GM18519 (cell line): ENCODE results near the gene LEFTY2.
"Not testable (repeated sequence)": the region's sequence is repeated elsewhere in the genome, so short reads cannot be mapped to it uniquely, and the experiment has no call there.

ENCODE experiments used
- ATAC-seq: cut with Tn5 transposase; IDR thresholded peaks from one replicate; pipeline ENCODE4 v1.9.1; 2021; ENCODE audit warnings: mild to moderate bottlenecking, moderate library complexity; ENCODE audit not compliant: unreplicated experiment, low FRiP score

LEFTY2 gene, protein sequence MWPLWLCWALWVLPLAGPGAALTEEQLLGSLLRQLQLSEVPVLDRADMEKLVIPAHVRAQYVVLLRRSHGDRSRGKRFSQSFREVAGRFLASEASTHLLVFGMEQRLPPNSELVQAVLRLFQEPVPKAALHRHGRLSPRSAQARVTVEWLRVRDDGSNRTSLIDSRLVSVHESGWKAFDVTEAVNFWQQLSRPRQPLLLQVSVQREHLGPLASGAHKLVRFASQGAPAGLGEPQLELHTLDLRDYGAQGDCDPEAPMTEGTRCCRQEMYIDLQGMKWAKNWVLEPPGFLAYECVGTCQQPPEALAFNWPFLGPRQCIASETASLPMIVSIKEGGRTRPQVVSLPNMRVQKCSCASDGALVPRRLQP

DNA sequence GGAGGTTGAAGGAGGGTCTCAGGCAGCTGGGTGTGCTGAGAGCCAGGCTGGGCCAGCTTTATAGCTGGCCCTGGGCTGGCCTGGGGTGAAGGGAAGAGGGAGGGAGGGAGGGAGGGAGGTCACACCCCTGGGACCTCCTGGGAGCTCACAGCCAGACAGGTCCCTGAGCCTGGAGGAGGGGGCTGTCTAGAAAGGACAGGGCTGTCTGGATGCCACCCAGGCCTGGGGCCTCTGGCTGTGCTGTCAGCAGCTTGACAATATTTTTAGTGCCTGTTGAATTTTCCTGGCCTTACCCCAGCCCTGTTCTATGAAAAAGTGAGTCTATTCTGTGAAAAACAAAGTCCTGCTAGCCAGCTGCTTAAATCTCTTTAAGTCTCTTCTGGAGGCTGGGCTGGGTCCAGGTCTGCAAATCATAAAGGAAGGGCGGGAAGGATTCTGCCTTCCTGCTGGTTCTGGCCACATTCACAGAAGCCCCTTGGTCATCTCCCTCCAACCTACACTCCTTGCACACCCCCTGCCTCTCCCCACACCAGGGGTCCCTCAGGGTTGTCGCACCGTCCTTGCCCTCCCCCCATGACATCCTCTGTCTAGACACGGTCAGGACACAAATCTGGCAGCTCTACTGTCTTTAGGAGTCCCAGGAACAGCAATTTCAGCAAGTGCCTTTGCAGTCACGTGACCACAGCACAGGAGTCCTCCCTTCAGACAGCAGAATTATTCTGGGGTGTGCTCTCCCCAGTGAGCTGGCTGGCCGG lies at the start of gene LEFTY2:
Gene LEFTY2 (minus strand): TSS at position 34 of the 755 bp plus-strand sequence. CDS start 80 bp downstream, outside the sequence.
- no peak for ATAC-seq

DNA sequence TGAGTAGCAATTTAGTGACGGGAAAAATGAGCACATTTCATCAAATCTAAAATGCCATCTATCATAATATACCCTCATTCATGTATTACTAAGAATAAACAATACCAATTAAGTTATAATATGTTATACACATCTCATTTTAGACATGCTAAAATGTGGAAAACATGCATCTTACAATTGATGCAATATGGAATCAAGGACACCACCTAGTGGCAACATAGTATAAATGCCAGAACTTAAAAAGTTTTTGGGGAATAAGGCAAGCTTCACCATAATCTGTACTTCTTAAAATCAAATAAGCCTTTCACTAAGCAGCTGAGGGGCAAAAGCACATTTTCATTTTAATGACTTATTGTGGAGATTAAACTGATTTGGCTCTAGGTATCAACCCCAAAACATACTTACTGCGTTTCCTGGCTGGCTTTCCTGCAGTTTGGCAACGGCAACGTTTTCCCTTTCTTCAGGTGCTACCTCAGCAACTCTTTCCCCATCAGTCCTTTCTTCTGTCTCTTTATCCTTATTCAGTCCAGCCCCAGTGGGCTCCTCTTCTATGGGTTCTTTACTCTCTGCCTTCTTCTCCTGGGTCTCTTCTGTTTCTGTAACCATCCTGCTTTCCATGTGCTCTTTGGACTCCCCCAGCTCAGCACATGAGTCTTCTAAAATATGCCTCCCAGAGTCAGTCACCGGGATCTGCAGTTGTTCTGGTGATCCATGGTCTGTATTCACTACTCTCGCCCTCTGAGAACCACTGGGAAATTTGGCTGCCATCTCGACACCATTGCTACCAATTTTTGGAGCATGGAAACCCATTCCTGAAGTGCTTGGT lies 46.7 kb upstream of the LEFTY2 start:
- no peak for ATAC-seq

DNA sequence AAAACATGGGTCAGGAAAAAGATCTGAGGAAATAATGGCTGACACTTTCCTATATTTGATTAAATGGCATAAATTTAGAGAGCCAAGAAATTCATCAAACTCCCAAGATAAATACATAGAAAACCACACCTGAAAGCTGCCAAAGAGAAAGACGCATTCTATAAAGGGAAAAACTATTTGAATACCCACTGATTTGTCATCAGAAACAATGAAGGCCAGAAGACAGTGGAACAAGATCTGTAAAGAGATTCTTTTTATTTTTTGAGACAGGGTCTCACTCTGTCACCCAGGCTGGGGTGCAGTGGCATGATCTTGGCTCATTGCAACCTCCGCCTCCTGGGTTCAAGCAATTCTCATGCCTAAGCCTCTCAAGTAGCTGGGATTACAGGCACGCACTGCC lies 40.7 kb upstream of the LEFTY2 start:
- ATAC-seq, result no peak

DNA sequence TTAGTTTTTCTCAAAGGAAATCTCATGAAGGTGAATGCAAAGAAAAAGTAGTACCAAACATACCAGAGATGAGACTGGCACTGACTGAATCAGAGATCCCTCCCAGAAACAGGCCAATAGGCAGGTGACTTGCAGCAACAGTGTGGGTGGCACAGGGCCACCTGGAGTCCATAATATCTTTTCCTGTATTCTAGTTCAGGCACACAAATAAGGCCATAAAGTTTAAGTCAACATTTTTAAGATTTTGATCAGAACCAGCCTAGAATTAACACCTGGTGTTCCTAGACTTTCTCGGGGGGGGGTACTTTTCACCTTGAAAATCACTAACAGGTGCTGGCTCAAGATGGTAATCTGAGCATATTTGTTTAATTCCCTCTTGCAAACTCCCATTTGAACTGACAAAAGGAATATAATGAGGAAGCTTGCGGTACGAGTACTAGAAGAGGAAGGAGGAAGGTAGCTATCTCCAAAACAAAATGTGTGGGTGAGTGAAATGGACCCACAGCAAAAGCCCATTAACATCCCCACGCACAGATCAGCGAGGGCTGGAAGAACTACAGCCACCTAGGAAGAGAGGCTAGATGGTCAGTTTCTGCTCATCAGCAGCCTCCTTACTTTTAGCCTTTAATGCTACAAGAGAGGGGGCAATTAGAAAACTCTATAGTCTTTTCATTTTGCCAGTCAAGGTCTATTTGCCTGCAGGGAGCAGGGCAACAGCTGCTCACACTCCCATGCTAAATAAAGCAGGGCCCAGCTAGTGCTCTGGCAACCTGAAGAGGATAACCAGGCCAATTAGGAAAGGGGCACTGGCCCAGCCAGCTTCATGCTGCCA lies 39.2 kb upstream of the LEFTY2 start:
- ATAC-seq, result no peak

DNA sequence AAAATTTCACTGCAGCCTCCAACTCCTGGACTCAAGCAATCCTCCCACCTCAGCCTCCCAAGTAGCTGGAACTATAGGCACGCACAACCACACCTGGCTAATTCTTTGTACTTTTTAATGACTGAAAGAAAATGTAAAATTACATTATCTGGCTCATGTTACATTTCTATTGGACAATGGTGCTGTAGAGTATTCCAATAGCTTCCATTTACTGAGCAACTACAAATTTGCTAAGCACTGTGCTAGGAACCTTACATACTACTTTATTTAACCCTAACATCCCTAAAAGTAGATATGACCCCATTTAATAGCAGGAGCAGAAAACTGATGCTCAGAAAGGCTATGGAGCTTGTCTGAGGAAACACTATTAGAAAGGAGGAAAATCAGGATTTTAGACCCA lies 38.4 kb upstream of the LEFTY2 start:
- no peak for ATAC-seq

DNA sequence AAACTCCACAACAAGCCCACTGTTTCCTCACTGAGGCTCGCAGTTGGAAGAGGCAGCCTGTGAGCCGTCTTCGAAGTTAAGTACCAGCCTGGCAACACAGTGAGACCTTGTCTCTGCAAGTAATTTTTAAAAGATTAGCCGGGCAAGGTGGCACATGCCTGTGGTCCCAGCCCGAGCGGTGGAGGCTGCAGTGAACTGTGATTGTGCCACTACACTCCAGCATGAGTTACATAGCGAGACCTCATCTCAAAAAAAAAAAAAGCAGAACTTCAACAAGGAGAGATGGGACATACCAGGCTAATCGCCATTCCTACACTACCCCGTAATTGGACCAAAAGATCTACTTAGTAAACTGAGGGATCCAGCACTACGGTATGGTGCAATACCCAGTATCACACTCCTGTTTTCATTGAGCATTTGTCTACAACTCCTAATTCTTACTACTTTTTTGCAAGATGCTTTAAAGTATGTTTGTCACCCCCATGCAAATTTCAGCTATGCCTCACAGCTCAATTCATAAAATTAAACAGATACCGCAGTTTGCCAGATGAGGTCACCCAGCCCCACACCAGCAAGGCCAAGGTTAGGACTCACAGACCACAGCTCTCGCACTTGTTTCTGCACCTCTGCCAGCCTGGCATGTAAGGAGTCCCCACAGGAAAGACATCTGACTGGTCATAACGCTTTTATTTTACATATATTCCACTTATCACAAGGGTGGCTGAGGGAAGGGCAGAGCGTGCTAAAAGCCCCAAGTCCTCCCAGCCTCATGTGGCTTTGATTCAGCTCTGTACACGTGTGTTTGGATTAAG lies 37.1 kb upstream of the LEFTY2 start:
- peak; percentile 37 for ATAC-seq

DNA sequence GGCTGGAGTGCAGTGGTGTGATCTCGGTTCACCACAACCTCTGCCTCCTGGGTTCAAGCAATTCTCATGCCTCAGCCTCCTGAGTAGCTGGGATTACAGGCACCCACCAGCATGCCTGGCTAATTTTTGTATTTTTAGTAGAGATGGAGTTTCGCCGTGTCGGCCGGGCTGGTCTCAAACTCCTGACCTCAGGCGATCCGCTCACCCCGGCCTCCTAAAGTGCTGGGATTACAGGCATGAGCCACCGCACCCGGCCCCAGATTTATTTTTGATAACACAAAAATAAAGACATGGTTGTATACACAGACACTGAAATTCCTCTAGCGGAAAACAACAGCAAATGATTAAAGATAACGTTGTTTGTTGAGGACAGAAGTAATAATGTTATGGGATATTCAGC lies 34.1 kb upstream of the LEFTY2 start:
- not testable (repeated sequence) for ATAC-seq

DNA sequence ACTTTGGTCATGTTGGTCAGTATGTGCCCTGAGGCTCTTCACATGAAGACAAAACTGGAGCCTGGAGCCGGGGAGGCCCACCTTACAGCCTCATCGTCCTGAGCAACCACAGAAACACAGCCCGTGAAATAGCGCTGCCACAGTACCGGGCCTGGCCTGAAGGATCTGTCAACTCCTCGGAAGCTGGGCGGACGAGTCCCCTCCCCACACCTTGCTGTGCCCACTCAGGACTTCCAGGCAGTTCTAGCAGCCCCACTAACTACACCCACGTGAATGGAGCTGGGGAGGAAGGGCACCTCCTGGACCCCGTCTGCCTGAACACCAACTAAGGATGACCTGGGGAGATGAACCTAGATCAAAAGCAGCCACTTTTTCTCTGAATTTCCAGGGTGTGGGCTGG lies 33.4 kb upstream of the LEFTY2 start:
- no peak for ATAC-seq

DNA sequence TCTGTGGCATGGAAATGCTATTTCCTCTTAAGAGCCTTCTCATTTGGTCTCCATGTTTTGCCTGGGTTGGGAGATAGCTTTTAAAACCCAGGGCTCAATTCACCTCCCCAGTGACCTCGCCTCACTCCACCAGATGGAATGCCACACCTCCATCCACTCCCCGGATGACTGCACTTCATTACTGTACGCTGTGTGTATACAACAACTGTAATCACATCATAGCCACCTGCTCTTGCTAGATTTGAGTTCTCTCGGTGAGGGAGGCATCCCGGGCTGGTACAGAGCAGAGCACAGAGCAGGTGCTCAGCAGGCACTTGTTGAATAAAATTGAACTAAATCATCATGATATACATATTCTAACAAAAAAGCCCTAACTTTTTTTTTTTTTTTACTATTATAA lies 32.1 kb upstream of the LEFTY2 start:
- ATAC-seq, result no peak

DNA sequence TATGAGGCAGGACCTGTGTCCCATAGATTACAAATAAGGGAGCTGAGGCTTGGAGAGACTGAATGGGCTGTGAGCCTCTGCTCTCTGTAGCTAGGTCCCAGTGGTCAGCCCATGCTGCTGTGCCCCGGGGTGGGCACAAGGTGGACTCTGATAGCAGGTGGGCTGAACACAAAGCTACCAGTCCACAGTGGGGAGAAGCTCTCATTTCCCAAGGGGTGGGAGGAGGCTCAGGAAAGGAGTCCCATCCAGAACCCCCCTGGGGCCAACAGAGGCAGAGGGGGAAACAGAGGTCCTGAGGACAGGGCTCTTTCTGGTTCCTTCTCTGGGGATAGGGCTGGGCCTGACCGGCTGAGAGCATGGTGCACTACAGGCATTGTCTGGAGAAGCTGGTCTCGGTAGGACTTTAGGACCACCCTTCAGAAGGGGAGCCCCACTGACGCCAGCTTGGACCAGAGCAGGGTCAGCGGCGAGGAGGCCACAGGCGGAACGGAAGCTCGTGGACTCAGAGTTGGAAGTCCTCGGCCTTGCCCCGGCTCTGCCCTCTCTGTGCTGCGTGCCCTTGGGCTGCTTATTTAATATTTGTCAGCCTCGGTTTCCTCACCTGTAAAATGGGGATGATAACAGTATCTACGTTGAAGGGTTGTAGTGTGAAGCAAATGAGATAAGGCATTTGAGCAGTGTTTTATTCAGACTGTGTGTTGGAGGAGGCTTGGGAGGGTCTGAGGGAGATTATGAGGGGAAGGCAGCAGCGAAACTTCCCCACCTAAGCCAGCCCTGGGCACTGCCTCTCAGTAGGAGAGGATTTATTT lies 31.5 kb upstream of the LEFTY2 start:
- ATAC-seq, result no peak

DNA sequence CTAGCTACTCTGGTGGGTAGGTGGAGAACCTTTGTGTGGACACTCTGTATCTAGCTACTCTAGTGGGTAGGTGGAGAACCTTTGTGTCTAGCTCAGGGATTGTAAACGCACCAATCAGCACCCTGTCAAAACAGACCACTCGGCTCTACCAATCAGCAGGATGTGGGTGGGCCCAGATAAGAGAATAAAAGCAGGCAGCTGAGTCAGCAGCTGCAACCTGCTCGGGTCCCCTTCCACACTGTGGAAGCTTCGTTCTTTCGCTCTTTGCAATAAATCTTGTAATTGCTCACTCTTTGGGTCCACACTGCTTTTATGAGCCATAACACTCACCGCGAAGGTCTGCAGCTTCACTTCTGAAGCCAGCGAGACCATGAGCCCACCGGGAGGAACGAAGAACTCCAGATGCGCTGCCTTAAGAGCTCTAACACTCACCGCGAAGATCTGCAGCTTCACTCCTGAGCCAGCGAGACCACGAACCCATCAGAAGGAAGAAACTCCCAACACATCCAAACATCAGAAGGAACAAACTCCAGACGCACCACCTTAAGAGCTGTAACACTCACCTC lies 29.7 kb upstream of the LEFTY2 start:
- ATAC-seq, result not testable (repeated sequence)

DNA sequence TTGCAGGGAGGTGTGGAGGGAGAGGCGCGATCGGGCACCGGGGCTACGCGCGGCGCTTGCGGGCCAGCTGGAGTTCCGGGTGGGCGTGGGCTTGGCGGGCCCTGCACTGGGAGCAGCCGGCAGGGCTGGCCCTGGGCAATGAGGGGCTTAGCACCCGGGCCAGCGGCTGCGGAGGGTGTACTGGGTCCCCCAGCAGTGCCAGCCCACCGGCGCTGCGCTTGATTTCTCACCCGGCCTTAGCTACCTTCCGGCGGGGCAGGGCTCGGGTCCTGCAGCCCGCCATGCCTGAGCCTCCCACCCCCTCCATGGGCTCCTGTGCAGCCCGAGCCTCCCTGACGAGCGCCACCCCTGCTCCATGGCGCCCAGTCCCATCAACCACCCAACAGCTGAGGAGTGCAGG lies 28.7 kb upstream of the LEFTY2 start:
- ATAC-seq, result not testable (repeated sequence)

DNA sequence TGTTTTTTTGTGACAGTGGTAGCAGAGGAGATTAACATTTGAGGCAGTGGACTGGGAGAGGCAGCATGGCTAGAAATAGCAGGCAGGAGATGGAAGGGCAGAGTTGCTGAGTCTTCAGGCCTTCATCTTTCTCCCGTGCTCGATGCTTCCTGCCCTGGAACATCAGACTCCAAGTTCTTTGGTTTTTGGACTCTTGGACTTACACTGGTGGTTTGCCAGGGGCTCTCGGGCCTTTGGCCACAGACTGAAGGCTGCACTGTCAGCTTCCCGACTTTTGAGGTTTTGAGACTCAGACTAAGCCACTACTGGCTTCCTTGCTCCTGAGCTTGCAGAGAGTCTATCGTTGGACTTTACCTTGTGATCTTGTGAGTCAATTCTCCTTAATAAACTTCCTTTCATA lies 24.2 kb upstream of the LEFTY2 start:
- ATAC-seq, result no peak

DNA sequence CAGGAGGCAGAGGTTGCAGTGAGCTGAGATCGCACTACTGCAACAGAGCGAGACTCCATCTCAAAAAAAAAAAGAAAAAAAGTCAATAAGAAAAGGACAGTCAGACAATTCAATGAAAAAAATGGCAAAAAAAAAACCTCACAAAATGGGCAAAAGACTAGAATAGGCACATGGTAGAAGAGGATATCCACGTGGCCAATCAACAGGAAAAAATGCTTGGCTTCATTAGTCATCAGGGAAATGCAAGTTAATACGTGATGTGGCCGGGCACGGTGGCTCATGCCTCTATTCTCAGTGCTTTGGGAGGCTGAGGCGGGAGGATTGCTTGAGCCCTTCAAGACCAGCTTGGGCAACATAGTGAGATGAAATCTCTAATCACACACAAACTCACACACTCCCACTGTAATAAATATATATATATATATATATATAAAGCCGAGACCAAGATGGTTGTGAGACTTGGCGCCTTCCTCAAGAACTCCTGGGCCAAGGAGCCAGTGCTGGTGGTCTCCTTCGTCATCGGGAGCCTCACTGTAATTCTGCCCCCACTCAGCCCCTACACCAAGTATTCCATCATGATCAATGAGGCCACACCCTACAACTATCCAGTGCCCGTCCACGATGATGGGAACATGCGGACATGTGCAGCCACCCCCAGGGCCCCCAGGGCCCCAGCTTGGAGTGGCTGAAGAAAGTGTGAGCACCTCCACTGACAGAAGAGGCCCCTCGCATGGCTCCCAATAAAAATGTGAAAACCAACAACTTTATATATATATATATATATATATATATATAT lies 22.9 kb upstream of the LEFTY2 start:
- ATAC-seq, result no peak

DNA sequence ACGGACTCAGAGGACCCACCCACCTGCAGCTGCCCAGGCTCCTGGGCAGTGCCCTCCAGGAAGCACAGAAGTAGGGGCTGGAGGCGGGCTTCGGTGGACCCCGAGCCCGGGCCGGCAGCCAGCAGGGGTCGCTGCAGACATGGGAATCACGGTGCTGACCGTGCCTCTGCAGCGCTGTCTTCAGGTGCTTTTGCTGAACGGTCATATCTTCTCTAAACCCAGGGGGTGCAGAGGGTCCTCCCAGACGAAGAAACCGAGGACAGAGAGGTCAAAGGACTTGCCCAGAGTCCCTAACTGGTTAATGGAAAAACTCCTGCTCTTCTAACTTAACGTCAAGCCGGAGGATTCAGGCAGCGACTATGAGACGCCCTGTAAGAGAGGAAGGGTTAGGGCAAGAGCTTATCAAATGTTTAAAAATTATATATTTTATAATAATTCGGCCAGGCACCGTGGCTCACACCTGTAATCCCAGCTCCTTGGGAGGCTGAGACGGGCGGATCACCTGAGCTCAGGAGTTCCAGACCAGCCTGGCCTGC lies 21.5 kb upstream of the LEFTY2 start:
- ATAC-seq, result no peak

DNA sequence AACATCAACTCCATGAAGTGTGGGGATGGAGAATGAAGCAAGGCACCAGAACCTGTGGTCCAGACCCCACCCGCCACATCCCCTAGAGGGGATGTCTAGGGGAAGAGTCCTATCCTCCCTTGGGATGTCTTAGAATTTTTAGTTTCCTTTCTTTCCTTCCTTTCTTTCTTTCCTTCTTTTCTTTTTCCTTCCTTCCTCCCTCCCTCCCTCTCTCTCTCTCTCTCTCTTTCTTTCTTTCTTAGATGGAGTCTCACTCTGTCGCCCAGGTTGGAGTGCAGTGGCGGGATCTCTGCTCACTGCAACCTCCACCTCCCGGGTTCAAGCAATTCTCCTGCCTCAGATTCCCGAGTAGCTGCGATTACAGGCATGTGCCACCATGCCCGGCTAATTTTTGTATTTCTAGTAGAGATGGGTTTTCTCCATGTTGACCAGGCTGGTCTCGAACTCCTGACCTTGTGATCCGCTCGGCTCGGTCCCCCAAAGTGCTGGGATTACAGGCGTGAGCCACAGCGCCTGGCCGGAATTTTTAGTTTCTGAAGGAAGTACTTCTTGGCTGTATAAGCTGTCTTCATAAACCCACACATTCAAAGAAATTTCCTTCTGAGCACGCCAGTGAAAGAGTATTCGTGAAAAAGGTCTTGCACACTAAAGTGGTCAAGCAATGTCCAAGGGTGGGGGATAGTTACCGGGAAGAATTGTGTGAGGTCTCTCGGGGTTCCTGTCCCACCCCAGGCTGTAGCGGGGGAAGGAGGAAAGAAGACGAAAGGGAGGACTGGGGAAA lies 20.8 kb upstream of the LEFTY2 start:
- no peak for ATAC-seq
